IMR-90 (cell line): ENCODE data around the gene CNTNAP1. TPM values are rescaled to one million over a fixed set of nuclear protein-coding genes. Genes with fewer than 3 reads are reported as not detected.
A peak's percentile ranks its signal among the peaks of the same experiment; 100 is the strongest.

ENCODE experiments used
- ATAC-seq: fragments of 200-7000 bp; cut with Tn5 transposase; 2 replicates; pipeline ENCODE4 v1.9.1; 2020; ENCODE audit warnings: low read depth, mild to moderate bottlenecking, moderate library complexity
- BruUV-seq: library from RNA; stranded (reverse); fragments of 400-500 nt; replicated peaks from 2 replicates; lab custom pipeline; 2021; lab: Mats Ljungman, UMichigan
- CTCF ChIA-PET: fragments of 300-600 bp; formaldehyde crosslinking; extraction: SDS; loops from one replicate; lab custom pipeline; 2021; ENCODE audit warnings: antibody characterized with exemption; lab: Yijun Ruan, JAX
- POLR2A ChIA-PET: fragments of 300-600 bp; sonication (Branson Sonifier 250); formaldehyde crosslinking; loops from one replicate; lab custom pipeline; 2022; ENCODE audit warnings: antibody characterized with exemption; ENCODE audit not compliant: unreplicated experiment; lab: Charles Lee
- DNase-seq: peaks from one replicate; pipeline ENCODE4 v3.0.0; 2013
- H2AFZ ChIP-seq: replicated peaks from 2 replicates; pipeline ENCODE3; 2013; ENCODE audit warnings: low read length, mild to moderate bottlenecking; ENCODE audit not compliant: poor library complexity
- H2AK5ac ChIP-seq: 2 replicates; pipeline ENCODE4 v1.6.1; 2013; ENCODE audit warnings: low read depth, low read length, inconsistent platforms
- H2AK9ac ChIP-seq: replicated peaks from 2 replicates; pipeline ENCODE3; 2013; ENCODE audit warnings: mild to moderate bottlenecking, low read depth, low read length, moderate library complexity; ENCODE audit not compliant: poor library complexity
- H2BK120ac ChIP-seq: 2 replicates; pipeline ENCODE4 v1.6.1; 2013; ENCODE audit warnings: low read depth, low read length, inconsistent platforms
- H2BK15ac ChIP-seq: 3 replicates; pipeline ENCODE4 v1.6.1; 2013; ENCODE audit warnings: low read depth, low read length, inconsistent platforms
- H2BK20ac ChIP-seq: 2 replicates; pipeline ENCODE4 v1.6.1; 2013; ENCODE audit warnings: low read depth, mild to moderate bottlenecking, inconsistent platforms, low read length, moderate library complexity
- H2BK5ac ChIP-seq: 2 replicates; pipeline ENCODE4 v1.6.1; 2013; ENCODE audit warnings: mild to moderate bottlenecking, low read depth, low read length, inconsistent platforms; ENCODE audit not compliant: poor library complexity, severe bottlenecking
- H3K14ac ChIP-seq: replicated peaks from 2 replicates; pipeline ENCODE4 v1.6.1; 2013; ENCODE audit warnings: low read depth, low read length, inconsistent platforms
- H3K18ac ChIP-seq: 2 replicates; pipeline ENCODE4 v1.6.1; 2013; ENCODE audit warnings: low read depth, low read length, control low read depth
- H3K23ac ChIP-seq: 2 replicates; pipeline ENCODE4 v1.6.1; 2013; ENCODE audit warnings: low read depth, low read length, inconsistent platforms
- H3K27ac ChIP-seq: 2 replicates; pipeline ENCODE4 v1.5.1; 2013; ENCODE audit warnings: mild to moderate bottlenecking, control low read depth, low read length; ENCODE audit not compliant: insufficient read depth
- H3K27me3 ChIP-seq: 2 replicates; pipeline ENCODE4 v1.6.1; 2013; ENCODE audit warnings: low read length; ENCODE audit not compliant: control insufficient read depth, insufficient read depth
- H3K36me3 ChIP-seq: 2 replicates; pipeline ENCODE4 v1.6.1; 2013; ENCODE audit warnings: low read length, mixed read lengths; ENCODE audit not compliant: control insufficient read depth, insufficient read depth
- H3K4ac ChIP-seq: 2 replicates; pipeline ENCODE4 v1.6.1; 2013; ENCODE audit warnings: low read depth, low read length, inconsistent platforms
- H3K4me1 ChIP-seq: 2 replicates; pipeline ENCODE4 v1.6.1; 2013; ENCODE audit warnings: low read length, mixed read lengths; ENCODE audit not compliant: control insufficient read depth, insufficient read depth
- H3K4me2 ChIP-seq: 2 replicates; pipeline ENCODE4 v1.6.1; 2013; ENCODE audit warnings: low read depth, mild to moderate bottlenecking, control low read depth, low read length, moderate library complexity
- H3K4me3 ChIP-seq: 2 replicates; pipeline ENCODE4 v1.5.1; 2013; ENCODE audit warnings: low read depth, mild to moderate bottlenecking, control low read depth, low read length, moderate library complexity; ENCODE audit not compliant: insufficient read depth
- H3K56ac ChIP-seq: 2 replicates; pipeline ENCODE4 v1.6.1; 2013; ENCODE audit warnings: low read length, inconsistent platforms; ENCODE audit not compliant: insufficient read depth; ENCODE audit errors: extremely low read depth
- H3K79me1 ChIP-seq, 2 experiments: 2 replicates each; pipeline ENCODE4 v1.6.1; 2013; ENCODE audit warnings: low read length in 2 of 2, inconsistent platforms in 1 of 2, low read depth in 1 of 2
- H3K9ac ChIP-seq: 2 replicates; pipeline ENCODE4 v1.6.1; 2013; ENCODE audit warnings: low read depth, low read length, control low read depth
- H3K9me1 ChIP-seq: 2 replicates; pipeline ENCODE4 v1.6.1; 2013; ENCODE audit warnings: low read length, inconsistent platforms; ENCODE audit not compliant: insufficient read depth
- H3K9me3 ChIP-seq: 2 replicates; pipeline ENCODE4 v1.6.1; 2013; ENCODE audit warnings: low read length; ENCODE audit not compliant: control insufficient read depth, insufficient read depth
- H4K20me1 ChIP-seq: 2 replicates; pipeline ENCODE4 v1.6.1; 2013; ENCODE audit warnings: low read length, inconsistent platforms; ENCODE audit not compliant: insufficient read depth
- H4K5ac ChIP-seq: 2 replicates; pipeline ENCODE4 v1.6.1; 2013; ENCODE audit warnings: mild to moderate bottlenecking, low read depth, low read length, control low read depth
- H4K8ac ChIP-seq, 2 experiments: 2 replicates each; pipeline ENCODE4 v1.6.1; 2013; ENCODE audit warnings: low read depth in 2 of 2, low read length in 2 of 2, control low read depth in 1 of 2, inconsistent platforms in 1 of 2
- H4K91ac ChIP-seq: 2 replicates; pipeline ENCODE4 v1.6.1; 2013; ENCODE audit warnings: low read depth, low read length, inconsistent platforms; ENCODE audit not compliant: insufficient read depth
- FOS ChIP-seq: fragments of 150-350 bp; IDR thresholded peaks from 2 replicates; pipeline ENCODE4 v1.6.1; 2016; ENCODE audit warnings: low read depth, low read length
- RFX5 ChIP-seq: IDR thresholded peaks from 2 replicates; pipeline ENCODE4 v1.8.0; 2012; ENCODE audit warnings: low read depth, mild to moderate bottlenecking, low read length, moderate library complexity
- WGBS, 2 experiments: methylation state at CpG; one replicate each; pipeline versions ENCODE4 v1.1.5 to v1.1.7; 2013; ENCODE audit warnings: missing lambda C conversion rate in 2 of 2; ENCODE audit not compliant: insufficient read length in 1 of 2; ENCODE audit errors: extremely low coverage in 2 of 2; 5-methylcytosine and 5-hydroxymethylcytosine counted together
- dilution Hi-C: fragments of 300-500 bp; cut with HindIII; formaldehyde crosslinking; loops from one replicate; pipeline ENCODE4 v1.14.3; 2018; ENCODE audit warnings: low sequenced_read_pairs; ENCODE audit not compliant: unreplicated experiment
- in situ Hi-C: fragments of 300-500 bp; cut with MboI; formaldehyde crosslinking; loops from 3 replicates; pipeline ENCODE4 v1.14.3; 2019; ENCODE audit warnings: low sequenced_read_pairs, inconsistent platforms, mixed read lengths
- intact Hi-C: fragments of 100-400 bp; cut with micrococcal nuclease; formaldehyde crosslinking; loops from 2 replicates; pipeline ENCODE4 v1.10.0; 2022
- polyA plus RNA-seq, 3 experiments: library from polyadenylated mRNA; depleted of rRNA; stranded (reverse); fragments of >200 nt; gene quantifications; 2 replicates each; pipeline ENCODE4 v1.2.3, GENCODE V29; 2012; ENCODE audit warnings: low replicate concordance in 1 of 3
- total RNA-seq: library from RNA; depleted of rRNA; stranded (reverse); fragments of >200 nt; gene quantifications from 2 replicates; pipeline ENCODE4 v1.2.3, GENCODE V29; 2012

Gene CNTNAP1
- total and polyA plus RNA-seq, 2 of the 4 experiments (the other 2 are of a cell fraction): 12.2 to 72.2 TPM

- Histone ChIP-seq H4K8ac (peak overlapping the region in 1 of 2 experiments; percentile 23; a peak in 1 of 4 replicates), H3K27ac (peak overlapping the region; percentile 8; the same call in 1 of the 2 replicates), H3K9me3 (no peaks in the 10 kb centered on the region), H2BK120ac (peak overlapping the region; percentile 26), H3K4me3 (no peak overlapping the region), H3K4ac (peak overlapping the region; percentile 39; the same call in 1 of the 2 replicates), H3K27me3 (no peaks in the 10 kb centered on the region), H2BK15ac (peak overlapping the region; percentile 70; the same call in 1 of the 3 replicates), H2BK5ac (no peak overlapping the region), H4K20me1 (no peaks in the 10 kb centered on the region), H3K79me1 (peaks cover 4 to 28% of the 10 kb centered on the region in 2 experiments; a peak in 2 of 4 replicates), H2BK20ac (peak overlapping the region; percentile 63; the same call in 1 of the 2 replicates), H2AK5ac (peak overlapping the region; percentile 85), H3K18ac (no peak overlapping the region), H2AK9ac (peak overlapping the region; percentile 22), H3K36me3 (peaks cover 16% of the 10 kb centered on the region; the same call in 1 of the 2 replicates), H2AFZ (peak overlapping the region; percentile 12), H3K4me2 (peak overlapping the region; percentile 49; the same call in 1 of the 2 replicates), H3K56ac (no peak overlapping the region), H3K9me1 (peaks cover 15% of the 10 kb centered on the region), H3K9ac (no peak overlapping the region), H4K5ac (no peak overlapping the region), H3K23ac (peak overlapping the region; percentile 86; the same call in 1 of the 2 replicates), H3K14ac (0 out of 2 replicates have a peak overlapping the region, but pooled peaks have one; percentile 26), H3K4me1 (peaks cover 8% of the 10 kb centered on the region), H4K91ac (no peak overlapping the region)
- ATAC-seq: peak; percentile 7; the same call in 1 of the 2 replicates
- CTCF ChIA-PET: no interaction called here
- DNase-seq: peak; percentile 72
- POLR2A ChIA-PET: no interaction called here
- no TSS peak for BruUV-seq
- WGBS, 2 experiments: 50% methylated on average over 2 of the region's 7 CpGs; no CpG with 5 or more reads in 1 of the 2 experiments
- TF ChIP-seq RFX5 (no peak), FOS (peak; percentile 42; the same call in 1 of the 2 replicates)
- in situ Hi-C loops: no loop called here
- dilution Hi-C loops: no loop called here
- intact Hi-C loops: no loop called here
These were observed 21.5 kb upstream of the CNTNAP1 start for GRCh38 chr17:42660692-42661345.
